GM20000 (cell line): ENCODE data around the gene LMNTD1.

ENCODE experiments used
- DNase-seq: peaks from one replicate; pipeline ENCODE4 v3.0.0; 2012; ENCODE audit warnings: low spot score
- CTCF ChIP-seq: IDR thresholded peaks from 2 replicates; pipeline ENCODE4 v1.5.1; 2012; ENCODE audit warnings: mild to moderate bottlenecking, control low read depth; ENCODE audit errors: extremely low read depth, missing control alignments

Gene LMNTD1

GRCh38 chr12:25552681-25553080 is 402 bp downstream of the LMNTD1 start:
- DNase-seq = no peak
- TF ChIP-seq CTCF = no peak

- DNase-seq = no peak
- no peak for TF ChIP-seq CTCF
These were observed 2.9 kb downstream of the LMNTD1 start for GRCh38 chr12:25550186-25550585.

GRCh38 chr12:25549120-25549519 is 4.0 kb downstream of the LMNTD1 start:
- no peak for DNase-seq
- no peak for TF ChIP-seq CTCF

- DNase-seq = no peak
- no peak for TF ChIP-seq CTCF
These were observed 6.8 kb downstream of the LMNTD1 start for GRCh38 chr12:25546318-25546717.

- TF ChIP-seq CTCF = no peak
- DNase-seq = no peak
These were observed 19.9 kb downstream of the LMNTD1 start for GRCh38 chr12:25533150-25533549.

- DNase-seq = no peak
- no peak for TF ChIP-seq CTCF
These were observed 21.5 kb downstream of the LMNTD1 start for GRCh38 chr12:25531502-25532052.

GRCh38 chr12:25529738-25530137 is 23.3 kb downstream of the LMNTD1 start:
- DNase-seq = no peak

More at GRCh38 chr12:25529738-25530137, 23.3 kb downstream of the LMNTD1 start:
- no peak for TF ChIP-seq CTCF
